Central memory CD8-positive, alpha-beta T cell (primary cell): ENCODE results near the gene ATG12.
"Not testable (repeated sequence)": the region's sequence is repeated elsewhere in the genome, so short reads cannot be mapped to it uniquely, and the experiment has no call there.

Experiments used
- ATAC-seq: fragments of 150-1000 bp; cut with Tn5 transposase; replicated peaks from 2 replicates; pipeline ENCODE4 v1.10.0; 2022; ENCODE audit warnings: mild to moderate bottlenecking, moderate FRiP score, moderate number of reproducible peaks; ENCODE audit not compliant: poor library complexity, severe bottlenecking; ENCODE audit errors: extremely low read depth
- DNase-seq, 2 donors: peaks; one replicate each; pipeline ENCODE4 v3.0.0; 2021; ENCODE audit warnings: low spot score in 2 of 2
- H3K27ac Mint-ChIP-seq: one replicate; pipeline ENCODE4 v1.8.0; 2022; ENCODE audit warnings: low read depth, mild to moderate bottlenecking, moderate library complexity, mixed read lengths
- H3K27me3 Mint-ChIP-seq: one replicate; pipeline ENCODE4 v1.8.0; 2022; ENCODE audit warnings: mixed read lengths
- H3K36me3 Mint-ChIP-seq: one replicate; pipeline ENCODE4 v1.8.0; 2022; ENCODE audit warnings: mild to moderate bottlenecking, moderate library complexity, mixed read lengths; ENCODE audit not compliant: insufficient read depth
- H3K4me1 Mint-ChIP-seq: one replicate; pipeline ENCODE4 v1.8.0; 2022; ENCODE audit warnings: mixed read lengths
- H3K4me3 Mint-ChIP-seq: one replicate; pipeline ENCODE4 v1.8.0; 2022; ENCODE audit warnings: mild to moderate bottlenecking, moderate library complexity, mixed read lengths
- H3K9me3 Mint-ChIP-seq: one replicate; pipeline ENCODE4 v1.8.0; 2022; ENCODE audit warnings: mixed read lengths

The ATG12 gene

GRCh38 chr5:115835481-115835880 is 5.9 kb downstream of the ATG12 start:
- H3K36me3 Mint-ChIP-seq: peaks cover 59% of the 10 kb centered on the region
- no peak for DNase-seq
- peak overlapping the region; percentile 58 for H3K27ac Mint-ChIP-seq
- H3K4me1 Mint-ChIP-seq: peaks cover 32% of the 10 kb centered on the region
- no peak overlapping the region for H3K4me3 Mint-ChIP-seq
- H3K9me3 Mint-ChIP-seq: no peaks in the 10 kb centered on the region
- H3K27me3 Mint-ChIP-seq: no peaks in the 10 kb centered on the region
- no peak for ATAC-seq

- no peak for DNase-seq
- H3K27ac Mint-ChIP-seq: no peak overlapping the region
- peak; percentile 56 for ATAC-seq
These were observed 10.1 kb downstream of the ATG12 start for GRCh38 chr5:115831163-115831768.

GRCh38 chr5:115829913-115830312 is 11.5 kb downstream of the ATG12 start:
- Mint-ChIP-seq H3K9me3 (peaks cover 2% of the 10 kb centered on the region), H3K27me3 (no peaks in the 10 kb centered on the region), H3K27ac (no peak overlapping the region), H3K36me3 (peaks cover 40% of the 10 kb centered on the region), H3K4me1 (peaks cover 11% of the 10 kb centered on the region), H3K4me3 (no peak overlapping the region)
- ATAC-seq (no peak), DNase-seq (no peak)

More at GRCh38 chr5:115831163-115831768, 10.1 kb downstream of the ATG12 start:
- H3K36me3 Mint-ChIP-seq: peaks cover 53% of the 10 kb centered on the region
- peaks cover 13% of the 10 kb centered on the region for H3K4me1 Mint-ChIP-seq
- no peaks in the 10 kb centered on the region for H3K9me3 Mint-ChIP-seq
- no peaks in the 10 kb centered on the region for H3K27me3 Mint-ChIP-seq
- H3K4me3 Mint-ChIP-seq: no peak overlapping the region

GRCh38 chr5:115825948-115826347 is 15.4 kb downstream of the ATG12 start:
- Mint-ChIP-seq H3K36me3 (peaks cover 16% of the 10 kb centered on the region), H3K9me3 (peaks cover 5% of the 10 kb centered on the region), H3K4me1 (peaks cover under 1% of the 10 kb centered on the region), H3K4me3 (no peak overlapping the region), H3K27me3 (peaks cover 8% of the 10 kb centered on the region), H3K27ac (no peak overlapping the region)
- DNase-seq (no peak), ATAC-seq (no peak)

GRCh38 chr5:115824983-115825382 is 16.4 kb downstream of the ATG12 start:
- not testable (repeated sequence) for H3K9me3 Mint-ChIP-seq, H3K27ac Mint-ChIP-seq

GRCh38 chr5:115820846-115821245 is 20.5 kb downstream of the ATG12 start:
- H3K4me1 Mint-ChIP-seq: peaks cover 9% of the 10 kb centered on the region
- no peak overlapping the region for H3K27ac Mint-ChIP-seq
- H3K4me3 Mint-ChIP-seq: no peak overlapping the region
- ATAC-seq: no peak
- no peaks in the 10 kb centered on the region for H3K36me3 Mint-ChIP-seq
- H3K27me3 Mint-ChIP-seq: peaks cover 59% of the 10 kb centered on the region
- DNase-seq: no peak
- H3K9me3 Mint-ChIP-seq: peaks cover 5% of the 10 kb centered on the region

More at GRCh38 chr5:115824983-115825382, 16.4 kb downstream of the ATG12 start:
- not testable (repeated sequence) for H3K4me1 Mint-ChIP-seq, DNase-seq, ATAC-seq, H3K4me3 Mint-ChIP-seq
- Mint-ChIP-seq H3K36me3 (peaks cover 16% of the 10 kb centered on the region), H3K27me3 (peaks cover 17% of the 10 kb centered on the region)

- H3K4me3 Mint-ChIP-seq: no peak overlapping the region
- no peak overlapping the region for H3K27ac Mint-ChIP-seq
- peaks cover 15% of the 10 kb centered on the region for H3K4me1 Mint-ChIP-seq
- ATAC-seq (no peak), DNase-seq (no peak)
- no peaks in the 10 kb centered on the region for H3K9me3 Mint-ChIP-seq
- peaks cover 79% of the 10 kb centered on the region for H3K27me3 Mint-ChIP-seq
- no peaks in the 10 kb centered on the region for H3K36me3 Mint-ChIP-seq
These were observed 22.5 kb downstream of the ATG12 start for GRCh38 chr5:115818821-115819220.

GRCh38 chr5:115817386-115817785 is 24.0 kb downstream of the ATG12 start:
- Mint-ChIP-seq H3K9me3 (no peaks in the 10 kb centered on the region), H3K27ac (no peak overlapping the region), H3K4me1 (peaks cover 15% of the 10 kb centered on the region), H3K4me3 (no peak overlapping the region), H3K27me3 (peaks cover 93% of the 10 kb centered on the region), H3K36me3 (no peaks in the 10 kb centered on the region)
- DNase-seq (no peak), ATAC-seq (no peak)

GRCh38 chr5:115816226-115817081 is 24.9 kb downstream of the ATG12 start, which contains the start of gene CDO1:
CDO1 (minus strand) TSS chr5:115816659; CDS start chr5:115816397, 262 bp downstream.
- peak within 1 kb of the TSS; percentile 57 for H3K4me3 Mint-ChIP-seq
- H3K27ac Mint-ChIP-seq: no peak within 1 kb of the TSS
- ATAC-seq (no peak), DNase-seq (no peak)
- H3K4me1 Mint-ChIP-seq: peaks cover 15% of the 10 kb centered on the region
- H3K36me3 Mint-ChIP-seq: no peaks in the 10 kb centered on the region
- H3K9me3 Mint-ChIP-seq: no peaks in the 10 kb centered on the region
- peaks cover 100% of the 10 kb centered on the region for H3K27me3 Mint-ChIP-seq

GRCh38 chr5:115815693-115816225 is 25.6 kb downstream of the ATG12 start:
- Mint-ChIP-seq H3K9me3 (no peaks in the 10 kb centered on the region), H3K4me1 (peaks cover 15% of the 10 kb centered on the region), H3K4me3 (peak overlapping the region; percentile 57), H3K27ac (no peak overlapping the region), H3K27me3 (peaks cover 100% of the 10 kb centered on the region), H3K36me3 (no peaks in the 10 kb centered on the region)
- DNase-seq (no peak), ATAC-seq (no peak)

GRCh38 chr5:115815006-115815692 is 26.2 kb downstream of the ATG12 start:
- Mint-ChIP-seq H3K27me3 (peaks cover 94% of the 10 kb centered on the region), H3K36me3 (no peaks in the 10 kb centered on the region), H3K9me3 (no peaks in the 10 kb centered on the region), H3K27ac (no peak overlapping the region), H3K4me1 (peaks cover 15% of the 10 kb centered on the region), H3K4me3 (peak overlapping the region; percentile 57)
- ATAC-seq (no peak), DNase-seq (no peak)

- Mint-ChIP-seq H3K4me3 (no peak overlapping the region), H3K4me1 (peaks cover 15% of the 10 kb centered on the region), H3K27ac (no peak overlapping the region), H3K9me3 (no peaks in the 10 kb centered on the region), H3K27me3 (peaks cover 79% of the 10 kb centered on the region), H3K36me3 (no peaks in the 10 kb centered on the region)
- no peak for DNase-seq
- no peak for ATAC-seq
These were observed 27.6 kb downstream of the ATG12 start for GRCh38 chr5:115813719-115814118.
